NCI-H2107 treated with DMSO at 0.1 percent for 48 hours (cell line): Measurements from ENCODE around the gene EML4.
"Not testable (repeated sequence)": the region's sequence is repeated elsewhere in the genome, so short reads cannot be mapped to it uniquely, and the experiment has no call there.

Experiments
- DNase-seq: peaks from one replicate; lab custom pipeline; 2025; ENCODE audit not compliant: unreplicated experiment; lab: John Stamatoyannopoulos, UW

Gene EML4

GRCh38 chr2:42171396-42171980, 2.3 kb downstream of the EML4 start:
- DNase-seq: peak; percentile 13

- no peak for DNase-seq
Observed at GRCh38 chr2:42172020-42172419, 2.9 kb downstream of the EML4 start.

- no peak for DNase-seq
Observed at GRCh38 chr2:42172566-42172965, 3.4 kb downstream of the EML4 start.

DNA sequence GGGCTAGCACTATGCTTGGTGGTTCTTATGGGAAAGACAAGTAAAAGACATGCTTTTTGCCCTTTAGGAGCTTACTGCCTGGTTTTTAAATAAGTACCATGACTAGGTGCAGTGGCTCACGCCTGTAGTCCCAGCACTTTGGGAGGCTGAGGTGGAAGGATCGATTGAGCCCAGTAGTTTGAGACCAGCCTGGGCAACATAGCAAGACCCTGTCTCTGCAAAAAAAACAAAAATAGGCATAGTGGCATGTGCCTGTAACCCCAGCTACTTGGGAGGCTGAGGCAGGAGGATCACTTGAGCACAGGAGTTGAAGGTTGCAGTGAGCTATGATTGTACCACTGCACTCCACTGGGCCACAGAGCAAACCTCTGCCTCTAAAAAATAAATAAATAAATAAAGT, 4.3 kb downstream of the EML4 start:
- DNase-seq: not testable (repeated sequence)

- no peak for DNase-seq
Observed at GRCh38 chr2:42176992-42177738, 8.0 kb downstream of the EML4 start.

GRCh38 chr2:42178335-42178734, 9.2 kb downstream of the EML4 start:
- no peak for DNase-seq

DNA sequence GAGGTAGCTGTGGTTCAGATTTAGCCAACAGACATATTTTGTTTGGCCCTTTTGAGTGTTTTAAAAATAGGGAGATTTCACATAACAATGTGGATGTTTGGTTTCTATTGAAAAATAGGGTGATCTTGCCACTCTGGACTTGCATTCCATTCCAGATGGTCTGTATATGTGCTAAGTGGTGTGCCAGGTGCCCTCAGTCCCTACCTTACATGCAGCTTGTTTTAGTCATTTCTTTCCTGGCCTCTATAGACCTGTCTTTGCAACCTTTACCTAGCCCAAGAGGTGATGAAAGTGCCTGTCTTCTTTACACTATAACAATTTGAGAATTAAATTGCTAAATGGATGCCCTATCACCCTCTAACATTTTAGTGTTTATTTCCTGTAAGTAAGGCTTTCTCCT, 11.1 kb downstream of the EML4 start:
- DNase-seq: no peak

- DNase-seq: no peak
Observed at GRCh38 chr2:42182654-42183308, 13.6 kb downstream of the EML4 start.

DNA sequence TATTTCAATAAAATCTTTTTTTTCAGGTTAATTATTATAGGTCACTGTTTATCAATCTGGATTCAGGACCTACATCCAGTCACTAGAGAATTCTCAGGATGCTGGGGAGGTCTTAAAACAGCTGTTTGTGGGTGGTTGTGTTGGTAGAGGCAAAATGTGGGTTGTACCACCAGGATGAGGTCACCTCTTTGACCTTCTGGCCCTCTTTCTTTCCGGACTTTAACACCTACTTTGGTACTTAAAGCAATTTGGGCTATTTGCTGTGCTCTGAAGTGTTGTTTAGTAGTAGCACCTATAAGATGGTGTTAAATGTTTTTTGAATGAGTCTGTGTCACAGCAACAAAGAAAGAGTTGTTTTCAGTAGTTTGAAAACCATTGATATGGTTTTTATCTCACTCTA, 14.6 kb downstream of the EML4 start:
- no peak for DNase-seq

GRCh38 chr2:42184346-42184745, 15.2 kb downstream of the EML4 start:
- no peak for DNase-seq

- DNase-seq: no peak
Observed at GRCh38 chr2:42185220-42185921, 16.2 kb downstream of the EML4 start.

DNA sequence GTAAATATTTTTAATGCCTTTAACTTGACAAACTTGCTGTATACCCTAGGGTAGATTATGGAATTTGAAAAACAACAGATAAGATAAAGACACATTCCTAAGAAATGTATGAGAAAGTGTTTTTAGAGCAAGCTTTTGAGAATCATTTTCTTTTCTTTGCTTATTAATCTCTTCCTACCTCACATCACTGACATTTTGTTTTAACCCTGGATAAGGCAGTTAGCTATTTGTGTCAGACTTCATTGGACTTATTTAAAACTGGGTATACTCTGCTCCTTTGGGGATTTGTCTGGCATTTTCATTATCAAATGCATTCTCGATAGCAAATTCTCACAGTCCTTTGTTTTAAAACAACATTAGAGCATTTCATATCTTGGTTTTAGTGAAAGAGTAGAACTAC, 17.2 kb downstream of the EML4 start:
- no peak for DNase-seq

- no peak for DNase-seq
Observed at GRCh38 chr2:42186945-42187632, 17.9 kb downstream of the EML4 start.

DNA sequence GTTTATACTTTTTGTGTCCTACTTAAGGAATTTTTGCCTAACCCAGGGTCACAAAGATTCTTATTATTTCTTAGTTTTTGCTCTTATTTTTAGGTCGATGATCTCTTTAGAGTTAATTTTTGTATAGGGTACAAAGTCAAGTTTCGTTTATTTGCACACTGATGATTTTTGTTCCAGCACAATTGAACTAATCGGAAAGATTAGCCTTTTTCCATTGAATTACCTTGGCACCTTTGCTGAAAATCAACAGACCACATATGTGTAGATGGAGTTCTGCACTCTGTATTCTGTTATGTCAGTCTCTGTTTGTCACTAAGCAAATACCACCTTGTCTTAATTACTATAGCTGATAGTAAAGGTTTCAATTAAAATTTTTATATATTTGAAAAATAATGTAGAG, 18.7 kb downstream of the EML4 start:
- DNase-seq: no peak

DNA sequence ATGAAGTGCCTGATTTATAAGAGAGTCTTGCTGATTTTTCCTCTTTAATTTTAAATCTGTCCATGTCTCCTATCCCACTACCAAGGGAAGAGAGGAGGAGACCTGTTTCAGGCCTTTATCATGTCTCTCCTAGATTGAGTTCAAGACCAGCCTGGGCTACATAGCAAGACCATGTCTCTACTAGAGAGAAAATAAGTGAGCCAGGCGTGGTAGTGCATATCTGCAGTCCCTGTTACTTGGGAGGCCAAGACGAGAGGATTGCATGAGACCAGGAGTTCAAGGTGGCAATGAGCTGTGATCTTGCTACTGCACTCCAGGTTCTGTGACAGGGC, 20.0 kb downstream of the EML4 start:
- no peak for DNase-seq

DNA sequence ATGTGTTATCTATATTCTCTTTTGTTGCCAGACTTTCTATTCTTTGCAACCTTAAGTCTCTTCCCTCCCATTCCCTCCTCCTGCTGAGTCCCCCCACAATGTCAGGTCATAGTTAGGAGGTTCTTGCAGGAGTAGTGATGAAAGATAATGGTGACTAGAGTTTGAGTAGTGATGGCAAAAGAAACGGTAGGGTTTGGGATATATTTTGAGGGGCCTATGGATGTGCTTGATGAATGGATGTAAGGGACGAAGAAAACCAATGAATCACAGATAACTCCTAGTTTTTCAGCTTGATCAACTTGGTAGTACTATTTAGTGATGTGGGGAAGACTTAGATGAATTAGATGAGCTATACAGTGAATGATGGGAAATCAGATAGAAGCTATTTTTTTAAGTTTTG, 21.0 kb downstream of the EML4 start:
- no peak for DNase-seq

DNA sequence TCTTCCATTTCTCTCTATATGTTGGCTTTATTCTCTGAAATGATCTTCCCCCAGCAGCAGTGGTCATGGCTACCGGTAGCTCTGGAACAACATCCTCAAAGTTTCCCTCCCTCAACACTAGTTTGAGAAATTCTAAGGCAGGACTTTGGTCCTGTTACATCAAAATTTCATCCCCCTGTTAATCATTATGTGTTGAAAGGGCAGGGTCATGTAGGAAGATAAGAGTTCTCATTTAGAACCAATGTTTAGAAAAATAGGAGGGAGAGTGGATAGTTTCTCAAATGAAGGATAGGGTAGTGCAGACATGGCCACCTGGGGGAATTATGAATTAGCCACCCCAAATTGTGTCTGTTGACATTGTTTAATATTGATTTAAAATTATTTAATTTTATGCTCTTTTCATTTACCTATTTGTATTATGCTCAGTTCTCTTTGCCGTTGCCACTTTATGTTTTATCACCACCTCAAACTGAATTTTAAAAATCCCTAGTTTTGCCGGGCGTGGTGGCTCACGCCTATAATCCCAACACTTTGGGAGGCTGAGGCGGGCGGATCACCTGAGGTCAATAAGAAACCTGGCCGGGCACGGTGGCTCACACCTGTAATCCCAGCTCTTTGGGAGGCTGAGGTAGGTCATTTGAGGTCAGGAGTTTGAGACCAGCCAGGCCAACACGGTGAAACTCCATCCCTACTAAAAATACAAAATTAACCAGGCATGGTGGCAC, 22.3 kb downstream of the EML4 start:
- DNase-seq: no peak

DNA sequence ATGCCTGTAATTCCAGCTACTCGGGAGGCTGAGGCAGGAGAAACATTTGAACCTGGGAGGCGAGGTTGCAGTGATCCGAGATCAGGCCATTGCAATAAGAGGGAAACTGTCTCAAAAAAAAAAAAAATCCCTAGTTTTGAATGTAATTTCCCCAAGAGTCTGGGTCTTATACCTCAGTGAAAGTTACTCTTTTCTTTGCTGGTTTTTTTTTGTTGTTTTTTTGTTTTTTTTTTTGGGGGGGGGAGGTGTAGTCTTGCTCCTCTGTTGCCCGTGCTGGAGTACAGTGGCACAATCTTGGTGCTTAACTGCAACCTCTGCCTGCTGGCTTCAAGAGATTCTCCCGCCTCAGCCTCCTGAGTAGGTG, 22.8 kb downstream of the EML4 start:
- DNase-seq: no peak

DNA sequence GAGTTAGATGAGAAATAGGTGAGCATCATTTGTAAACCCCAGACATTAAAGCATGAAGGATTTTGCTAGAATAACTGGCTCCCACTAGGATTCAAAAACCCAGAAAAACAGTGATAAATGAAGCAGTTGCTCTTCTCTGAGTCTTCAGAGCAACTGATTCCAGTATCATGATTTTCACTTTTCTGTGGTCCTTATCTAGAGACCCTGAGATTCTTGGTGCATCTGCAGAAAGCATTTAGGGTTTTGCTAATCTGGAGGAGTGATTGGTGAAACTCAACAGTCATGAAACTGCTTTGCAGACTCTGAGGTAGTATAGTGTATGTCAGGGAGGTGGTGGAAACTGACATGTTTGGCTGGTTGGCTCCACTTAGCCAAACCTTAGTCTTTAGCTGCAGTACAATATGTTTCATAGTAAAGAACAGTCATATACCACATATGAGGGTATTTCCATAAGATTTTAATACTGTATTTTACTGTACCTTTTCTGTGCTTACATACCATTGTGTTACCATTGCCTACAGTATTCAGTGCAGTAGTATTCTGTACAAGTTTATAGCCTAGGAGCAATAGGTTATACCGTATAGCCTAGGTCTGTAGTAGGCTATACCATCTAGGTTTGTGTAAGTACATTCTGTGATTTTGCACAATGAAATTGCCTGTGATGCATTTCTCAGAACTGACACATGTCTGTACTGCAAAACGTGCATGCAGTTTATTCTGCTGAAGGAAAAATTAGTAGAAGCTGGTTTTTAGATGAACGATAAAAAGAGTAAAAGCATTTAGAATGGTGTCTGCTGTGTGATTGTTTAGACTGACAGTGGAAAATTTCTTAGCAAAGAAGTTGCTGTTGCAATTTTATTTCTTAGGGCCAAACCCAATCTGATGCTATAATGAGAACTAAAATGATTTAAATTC, 23.8 kb downstream of the EML4 start:
- DNase-seq: no peak

DNA sequence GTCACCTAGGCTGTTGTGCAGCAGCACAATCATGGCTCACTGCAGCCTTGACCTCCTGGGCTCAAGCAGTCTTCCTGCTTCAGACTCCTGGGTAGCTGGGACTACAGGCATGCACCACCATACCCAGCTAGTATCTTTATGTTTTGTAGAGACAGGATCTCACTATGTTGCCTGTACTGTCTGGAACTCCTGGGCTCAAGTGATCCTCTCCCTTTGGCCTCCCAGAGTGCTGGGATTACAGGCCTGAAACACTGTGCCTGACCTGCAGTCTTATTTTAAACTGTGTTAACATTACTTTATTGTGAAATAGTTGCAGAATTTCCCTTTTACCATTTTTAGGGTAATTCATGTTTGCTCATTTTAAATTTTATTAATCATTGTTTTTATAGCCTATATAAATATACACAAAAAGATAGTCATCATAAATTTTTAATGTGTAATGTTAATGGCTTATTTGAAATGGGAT, 24.6 kb downstream of the EML4 start:
- DNase-seq: no peak
